ENCODE results near the gene NT5C3B.

The NT5C3B gene

GRCh38 chr17:41801374-41802271 lies 34.4 kb downstream of the NT5C3B start (continued):
- TF ChIP-seq ZSCAN30 (tag by site-specific recombination; IDR thresholded peaks at IDR 0.05), result peak; percentile 84; the same call in 1 of the 2 replicates
- peak; percentile 50; the same call in 1 of the 2 replicates for TF ChIP-seq EGR2 (tag by site-specific recombination; IDR thresholded peaks at IDR 0.05; ENCODE audit: low read depth)
- TF ChIP-seq ZNF658 (tag by site-specific recombination; IDR thresholded peaks at IDR 0.05), result no peak
- peak; percentile 93 for TF ChIP-seq CTCF (tag by site-specific recombination; IDR thresholded peaks at IDR 0.05)
- 0 out of 2 replicates have a peak, but pooled peaks have one; percentile 21 for TF ChIP-seq ZSCAN4 (tag by site-specific recombination; IDR thresholded peaks at IDR 0.05)
- TF ChIP-seq ZNF423 (tag by site-specific recombination; IDR thresholded peaks at IDR 0.05), result peak; percentile 92; the same call in 1 of the 2 replicates
- TF ChIP-seq SETDB1 (IDR thresholded peaks at IDR 0.05; ENCODE audit: insufficient read length, low read length), result no peak
- peak; percentile 68 for TF ChIP-seq ZBTB17 (tag by site-specific recombination; IDR thresholded peaks at IDR 0.05)
- 0 out of 2 replicates have a peak, but pooled peaks have one; percentile 30 for TF ChIP-seq ZFP37 (tag by site-specific recombination; IDR thresholded peaks at IDR 0.05)
- TF ChIP-seq ZNF626 (tag by site-specific recombination; IDR thresholded peaks at IDR 0.05), result no peak
- TF ChIP-seq ZNF580 (tag by site-specific recombination; IDR thresholded peaks at IDR 0.05), result 0 out of 2 replicates have a peak, but pooled peaks have one; percentile 16
- TF ChIP-seq ZNF140 (tag by site-specific recombination; IDR thresholded peaks at IDR 0.05), result no peak
- TF ChIP-seq ZNF600 (tag by site-specific recombination; IDR thresholded peaks at IDR 0.05), result 0 out of 2 replicates have a peak, but pooled peaks have one; percentile 13
- peak; percentile 62 for TF ChIP-seq KLF10 (tag by site-specific recombination; IDR thresholded peaks at IDR 0.05)
- TF ChIP-seq ZNF596 (tag by site-specific recombination; IDR thresholded peaks at IDR 0.05), result 0 out of 2 replicates have a peak, but pooled peaks have one; percentile 18
- TF ChIP-seq ZNF654 (tag by site-specific recombination; IDR thresholded peaks at IDR 0.05; ENCODE audit: low read depth), result peak; percentile 74
- no peak for TF ChIP-seq ZNF274 (IDR thresholded peaks at IDR 0.05; ENCODE audit: low read length)
- no peak for TF ChIP-seq ZNF274 (tag by site-specific recombination; IDR thresholded peaks at IDR 0.05; ENCODE audit: borderline replicate concordance)
- peak; percentile 66 for TF ChIP-seq ZNF629 (tag by site-specific recombination; IDR thresholded peaks at IDR 0.05)
- peak; percentile 92 for TF ChIP-seq ZEB2 (tag by site-specific recombination; IDR thresholded peaks at IDR 0.05)
- TF ChIP-seq WT1 (tag by site-specific recombination; IDR thresholded peaks at IDR 0.05), result peak; percentile 74
- TF ChIP-seq PRDM1 (tag by site-specific recombination; IDR thresholded peaks at IDR 0.05), result no peak
- TF ChIP-seq BCL11B (tag by site-specific recombination; IDR thresholded peaks at IDR 0.05; ENCODE audit: low read depth), result peak; percentile 51; the same call in 1 of the 2 replicates
- TF ChIP-seq YY1 (tag by site-specific recombination; IDR thresholded peaks at IDR 0.05), result no peak
